ENCODE measurements around the gene UBE2R2. TPM values are rescaled to one million over a fixed set of nuclear protein-coding genes. Genes with fewer than 3 reads are reported as not detected.

UBE2R2 gene
- total RNA-seq, 1 experiment from 2014 or later = 52.1 TPM

- Histone ChIP-seq H2AK5ac (ENCODE audit: insufficient read length, low read length) (no peak overlapping the region), H3K56ac (ENCODE audit: insufficient read length, low read depth, low read length) (no peak overlapping the region), H3K23ac (ENCODE audit: insufficient read length, low read depth, low read length) (no peak overlapping the region), H3K27me3 (ENCODE audit: insufficient read depth, low read length) (no peaks in the 10 kb centered on the region), H4K91ac (ENCODE audit: insufficient read length, low read depth, low read length) (no peak overlapping the region), H3K4me1 (ENCODE audit: insufficient read depth, low read length) (no peaks in the 10 kb centered on the region), H2BK120ac (ENCODE audit: low read depth, low read length, poor library complexity, severe bottlenecking) (no peak overlapping the region), H3K4me2 (ENCODE audit: insufficient read depth, insufficient read length, low read length) (no peak overlapping the region), H4K20me1 (ENCODE audit: control insufficient read depth, insufficient read depth, insufficient read length) (no peaks in the 10 kb centered on the region), H3K27ac (ENCODE audit: insufficient read length, low read depth, low read length) (no peak overlapping the region), H3K79me2 (ENCODE audit: insufficient read depth, low read length) (no peaks in the 10 kb centered on the region), H4K5ac (ENCODE audit: insufficient read length, low read depth, low read length) (no peak overlapping the region), H3K14ac (ENCODE audit: insufficient read depth, low read length) (no peak overlapping the region), H4K8ac (replicated peaks; ENCODE audit: insufficient read length, low read depth, low read length) (no peak overlapping the region), H3K18ac (ENCODE audit: insufficient read length, low read depth, low read length) (no peak overlapping the region), H2BK12ac (ENCODE audit: insufficient read length, low read depth, low read length) (no peak overlapping the region), H3K4ac (ENCODE audit: low read depth, low read length) (no peak overlapping the region), H2BK15ac (ENCODE audit: low read depth, low read length) (no peak overlapping the region), H2AFZ (ENCODE audit: low read length) (no peak overlapping the region), H3K9ac (ENCODE audit: extremely low read depth, insufficient read length, low read length) (no peak overlapping the region), H3K79me1 (ENCODE audit: insufficient read depth, low read depth, low read length, poor library complexity, severe bottlenecking) (peaks cover 3% of the 10 kb centered on the region), H3K23me2 (ENCODE audit: insufficient read length, low read depth, low read length, poor library complexity, severe bottlenecking) (no peaks in the 10 kb centered on the region), H2BK5ac (ENCODE audit: insufficient read length, low read length) (no peak overlapping the region), H3T11ph (ENCODE audit: low read length) (no peak overlapping the region), H2BK20ac (ENCODE audit: low read depth, low read length, poor library complexity, severe bottlenecking) (no peak overlapping the region), H3K9me3 (ENCODE audit: control insufficient read depth, low read depth, low read length) (no peaks in the 10 kb centered on the region)
- Mint-ChIP-seq H3K4me3 (no peak overlapping the region), H3K9me3 (no peaks in the 10 kb centered on the region), H3K4me1 (no peaks in the 10 kb centered on the region; a peak in 1 of 4 replicates), H3K27me3 (ENCODE audit: low read depth) (no peaks in the 10 kb centered on the region), H3K36me3 (ENCODE audit: insufficient read depth in 1 of 3, low read depth in 3 of 3) (peaks cover 43 to 90% (median 72%) of the 10 kb centered on the region in 3 experiments), H3K27ac (peak overlapping the region in 1 of 3 experiments; percentile 85; a peak in 3 of 7 replicates)
- no peak for DNase-seq
- TF ChIP-seq CTCF (conservative IDR thresholded peaks at IDR 0.05) = no peak; the same call in 2 of the 3 replicates
- WGBS (ENCODE audit: extremely low coverage, insufficient read length, low lambda C conversion rate) = no CpG with 5 or more reads among the region's 3 CpGs
These were observed 125.6 kb downstream of the UBE2R2 start for GRCh38 chr9:33942471-33943083.
